Measurements from ENCODE around the gene PFKFB3. TPM values are rescaled to one million over a fixed set of nuclear protein-coding genes. Genes with fewer than 3 reads are reported as not detected.

Gene PFKFB3
- polyA plus RNA-seq, 1 experiment, result 24.3 TPM

- DNase-seq (ENCODE audit: low read depth, low spot score), result no peak
- CTCF ChIA-PET, result no interaction called here
- Histone ChIP-seq H3K9me3 (ENCODE audit: control insufficient read depth, insufficient read depth, low read length) (peaks cover 3% of the 10 kb centered on the region; the same call in 1 of the 2 replicates), H3K27ac (ENCODE audit: low read depth, low read length) (no peak overlapping the region), H3K4me3 (ENCODE audit: low read depth, low read length) (no peak overlapping the region), H3K27me3 (ENCODE audit: control insufficient read depth, insufficient read depth, low read length) (no peaks in the 10 kb centered on the region)
- TF ChIP-seq, protein P1, sequence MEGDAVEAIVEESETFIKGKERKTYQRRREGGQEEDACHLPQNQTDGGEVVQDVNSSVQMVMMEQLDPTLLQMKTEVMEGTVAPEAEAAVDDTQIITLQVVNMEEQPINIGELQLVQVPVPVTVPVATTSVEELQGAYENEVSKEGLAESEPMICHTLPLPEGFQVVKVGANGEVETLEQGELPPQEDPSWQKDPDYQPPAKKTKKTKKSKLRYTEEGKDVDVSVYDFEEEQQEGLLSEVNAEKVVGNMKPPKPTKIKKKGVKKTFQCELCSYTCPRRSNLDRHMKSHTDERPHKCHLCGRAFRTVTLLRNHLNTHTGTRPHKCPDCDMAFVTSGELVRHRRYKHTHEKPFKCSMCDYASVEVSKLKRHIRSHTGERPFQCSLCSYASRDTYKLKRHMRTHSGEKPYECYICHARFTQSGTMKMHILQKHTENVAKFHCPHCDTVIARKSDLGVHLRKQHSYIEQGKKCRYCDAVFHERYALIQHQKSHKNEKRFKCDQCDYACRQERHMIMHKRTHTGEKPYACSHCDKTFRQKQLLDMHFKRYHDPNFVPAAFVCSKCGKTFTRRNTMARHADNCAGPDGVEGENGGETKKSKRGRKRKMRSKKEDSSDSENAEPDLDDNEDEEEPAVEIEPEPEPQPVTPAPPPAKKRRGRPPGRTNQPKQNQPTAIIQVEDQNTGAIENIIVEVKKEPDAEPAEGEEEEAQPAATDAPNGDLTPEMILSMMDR (IDR thresholded peaks at IDR 0.05; ENCODE audit: low read depth, low read length), result no peak
- POLR2A ChIA-PET, result no interaction called here
Observed at GRCh38 chr10:6232846-6233724, 30.4 kb downstream of the PFKFB3 start.

- H3K4me3 ChIP-seq (ENCODE audit: low read depth, low read length), result no peak overlapping the region
- ChIA-PET CTCF (interaction anchor here (0.6 kb wide), 1 partner anchor 168 kb away, joined by 5 read pairs; no protein-coding TSS in a partner anchor), POLR2A (no interaction called here)
- DNase-seq (ENCODE audit: low read depth, low spot score), result no peak
- H3K27me3 ChIP-seq (ENCODE audit: control insufficient read depth, insufficient read depth, low read length), result no peaks in the 10 kb centered on the region
- H3K27ac ChIP-seq (ENCODE audit: low read depth, low read length), result no peak overlapping the region
- H3K9me3 ChIP-seq (ENCODE audit: control insufficient read depth, insufficient read depth, low read length), result peaks cover 3% of the 10 kb centered on the region; the same call in 1 of the 2 replicates
- TF ChIP-seq, protein P1 (IDR thresholded peaks at IDR 0.05; ENCODE audit: low read depth, low read length), result no peak
Observed at GRCh38 chr10:6233725-6234277, 31.1 kb downstream of the PFKFB3 start.

GRCh38 chr10:6234371-6234770 lies 31.6 kb downstream of the PFKFB3 start:
- POLR2A ChIA-PET, result no interaction called here
- H3K4me3 ChIP-seq (ENCODE audit: low read depth, low read length), result no peak overlapping the region
- peaks cover 3% of the 10 kb centered on the region; the same call in 1 of the 2 replicates for H3K9me3 ChIP-seq (ENCODE audit: control insufficient read depth, insufficient read depth, low read length)
- CTCF ChIA-PET, result interaction anchor here (0.6 to 2.2 kb wide), 2 partner anchors 167 kb away, joined by 5 to 14 read pairs; no protein-coding TSS in a partner anchor
- no peak for DNase-seq (ENCODE audit: low read depth, low spot score)
- H3K27me3 ChIP-seq (ENCODE audit: control insufficient read depth, insufficient read depth, low read length), result no peaks in the 10 kb centered on the region
- no peak overlapping the region for H3K27ac ChIP-seq (ENCODE audit: low read depth, low read length)
- TF ChIP-seq, protein P1 (IDR thresholded peaks at IDR 0.05; ENCODE audit: low read depth, low read length), result no peak

DNA sequence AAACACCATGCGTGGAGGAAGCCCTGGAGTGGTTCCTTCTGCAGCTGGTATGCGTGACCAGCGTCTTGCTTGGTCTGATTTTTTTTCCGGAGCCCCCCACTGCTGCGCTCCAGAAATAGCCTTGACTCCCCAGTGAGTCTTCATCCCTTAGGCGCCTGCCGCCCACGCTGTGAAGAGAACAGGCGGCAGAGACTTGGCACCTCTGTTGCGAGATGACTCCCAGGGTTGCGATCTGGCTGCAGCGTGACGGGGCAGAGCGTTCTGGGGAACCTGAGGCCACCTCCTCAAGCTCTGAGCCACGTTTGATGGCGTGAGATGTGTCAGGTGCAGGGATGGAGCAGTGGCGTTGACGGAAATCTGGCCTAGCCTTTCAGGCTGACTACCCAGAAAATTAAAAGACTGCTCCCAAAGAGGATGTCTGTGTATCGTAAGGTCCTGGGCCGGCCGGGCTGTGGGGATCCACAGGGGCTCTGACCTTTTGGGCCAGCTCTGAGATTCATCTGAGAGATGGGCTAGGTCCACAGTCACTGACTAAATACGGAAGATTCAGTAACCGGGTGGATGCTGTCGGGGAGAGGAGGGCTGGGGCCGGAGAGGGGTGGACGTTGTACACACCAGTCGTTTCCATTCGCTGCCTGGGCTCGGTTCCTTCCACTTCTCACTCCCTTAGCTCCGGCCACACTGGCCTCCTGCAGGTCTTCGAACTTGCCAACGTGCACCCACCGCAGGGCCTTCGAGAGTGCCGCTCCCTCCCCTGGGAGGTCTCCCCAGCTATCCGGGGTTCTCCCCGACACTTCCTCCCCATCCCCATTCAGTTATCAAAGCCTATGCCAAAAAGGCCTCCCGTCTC lies 33.8 kb downstream of the PFKFB3 start:
- CTCF ChIA-PET, result interaction anchor here (2.2 to 3.7 kb wide), 3 partner anchors 165 to 169 kb away, joined by 10 to 16 read pairs (median 14); no protein-coding TSS in a partner anchor
- POLR2A ChIA-PET, result no interaction called here

More for the DNA sequence above, 33.8 kb downstream of the PFKFB3 start:
- H3K9me3 ChIP-seq (ENCODE audit: control insufficient read depth, insufficient read depth, low read length), result peaks cover 3% of the 10 kb centered on the region; the same call in 1 of the 2 replicates
- no peak overlapping the region for H3K27ac ChIP-seq (ENCODE audit: low read depth, low read length)
- H3K4me3 ChIP-seq (ENCODE audit: low read depth, low read length), result no peak overlapping the region
- H3K27me3 ChIP-seq (ENCODE audit: control insufficient read depth, insufficient read depth, low read length), result no peaks in the 10 kb centered on the region
- TF ChIP-seq, protein P1 (IDR thresholded peaks at IDR 0.05; ENCODE audit: low read depth, low read length), result no peak
- no peak for DNase-seq (ENCODE audit: low read depth, low spot score)

All from AG04450 (cell line).